Psoas muscle (tissue), 8 donors: ENCODE measurements around the gene CKAP2L. TPM values are rescaled to one million over a fixed set of nuclear protein-coding genes. Genes with fewer than 3 reads are reported as not detected.
"Not testable (repeated sequence)": the region's sequence is repeated elsewhere in the genome, so short reads cannot be mapped to it uniquely, and the experiment has no call there.

Experiments used
- ATAC-seq, 4 donors: fragments of 200-7000 bp; cut with Tn5 transposase; one replicate each; pipeline ENCODE4 v1.9.1; 2020; ENCODE audit warnings: moderate library complexity in 3 of 4, mild to moderate bottlenecking in 2 of 4
- DNase-seq, 2 donors: peaks; one replicate each; pipeline ENCODE4 v3.0.0-alpha.2; 2020
- H3K27ac ChIP-seq: fragments of 200-600 bp; one replicate; pipeline ENCODE4 v1.8.0; 2022
- H3K27me3 ChIP-seq, 3 donors: fragments of 200-600 bp in 1 of 3; one replicate each; pipeline versions ENCODE4 v1.6.1 to v1.8.0; 2013 to 2022; ENCODE audit warnings: low read length in 2 of 3, mild to moderate bottlenecking in 2 of 3, moderate library complexity in 1 of 3; ENCODE audit not compliant: insufficient read depth in 3 of 3
- H3K36me3 ChIP-seq, 2 donors: fragments of 200-600 bp in 1 of 2; one replicate each; pipeline versions ENCODE4 v1.6.1 to v1.8.0; 2013 to 2022; ENCODE audit warnings: low read depth in 1 of 2, mild to moderate bottlenecking in 1 of 2, moderate library complexity in 1 of 2; ENCODE audit not compliant: insufficient read depth in 1 of 2
- H3K4me1 ChIP-seq: fragments of 200-600 bp; one replicate; pipeline ENCODE4 v1.8.0; 2022
- H3K4me3 ChIP-seq: fragments of 200-600 bp; one replicate; pipeline ENCODE4 v1.8.0; 2022; ENCODE audit warnings: mild to moderate bottlenecking
- H3K9me3 ChIP-seq: fragments of 200-600 bp; one replicate; pipeline ENCODE4 v1.8.0; 2022
- CTCF ChIP-seq: fragments of 200-600 bp; IDR thresholded peaks from one replicate; pipeline ENCODE4 v1.8.0; 2022; ENCODE audit warnings: antibody characterized with exemption
- WGBS, 3 donors: extraction: QIAGEN DNeasy Blood & Tissue Kit; methylation state at CpG; one replicate each; pipeline versions ENCODE4 v1.1.6 to v1.1.7; 2013; 5-methylcytosine and 5-hydroxymethylcytosine counted together
- intact Hi-C, 2 donors: fragments of 100-400 bp; cut with DNase I; formaldehyde crosslinking; loops; one replicate each; pipeline versions ENCODE4 v1.11.0 to v1.14.2; 2022
- polyA plus RNA-seq, 3 donors: library from polyadenylated mRNA; stranded (reverse); fragments of 200-250 nt; gene quantifications; one replicate each; pipeline ENCODE4 v1.2.3, GENCODE V29; 2013
- total RNA-seq, 4 donors: library from RNA; stranded (reverse); fragmentation: NEBNext Ultra II Directional in 2 of 4; extraction: Animal tissue kit (Norgen Biotek cat#: 25700) in 2 of 4; gene quantifications; one replicate each; pipeline versions ENCODE4 v1.2.1 to v1.2.4, GENCODE V29; 2021 to 2023
- donor health status: healthy with polysubstance abuse.
- donor health status: DM: no; HTN: no; CAD: no; lungs with moderate emphysema.
- donor health status: Bipolar disorder and iron deficiency.
- donor health status: healthy.
- donor health status: DM: yes; HTN: yes; CAD: no.
- donor health status: DM: no; HTN: no; CAD: no.
- donor health status: DM: no; HTN: no; CAD: no.
- donor health status: DM: yes; HTN: yes; CAD: no.

The CKAP2L gene
- total and polyA plus RNA-seq, 7 donors: 0.05 to 0.19 (median 0.09) TPM; not detected in 3

GRCh38 chr2:112722816-112723546 lies 41.4 kb downstream of the CKAP2L start:
- no peaks in the 10 kb centered on the region for H3K9me3 ChIP-seq
- no peaks in the 10 kb centered on the region for H3K4me1 ChIP-seq
- no peak overlapping the region for H3K4me3 ChIP-seq
- ATAC-seq (no peak), DNase-seq (no peak)
- WGBS, 3 donors: 86 to 91% (median 88%) methylated on average over 9 of the region's 9 CpGs
- H3K27me3 ChIP-seq: no peaks in the 10 kb centered on the region
- H3K36me3 ChIP-seq: no peaks in the 10 kb centered on the region
- TF ChIP-seq CTCF: no peak
- intact Hi-C loops: no loop called here
- no peak overlapping the region for H3K27ac ChIP-seq

GRCh38 chr2:112721819-112722522 lies 42.4 kb downstream of the CKAP2L start:
- WGBS, 3 donors: 84 to 89% (median 85%) methylated on average over 21 to 23 of the region's 23 CpGs
- no peak for TF ChIP-seq CTCF
- intact Hi-C loops: no loop called here

GRCh38 chr2:112720785-112721184 lies 43.6 kb downstream of the CKAP2L start, which contains the start of gene NT5DC4:
NT5DC4 (plus strand) TSS chr2:112721020; CDS start chr2:112721080, 60 bp downstream.
- Histone ChIP-seq H3K4me3 (no peak within 1 kb of the TSS), H3K36me3 (no peaks in the 10 kb centered on the region), H3K4me1 (no peaks in the 10 kb centered on the region), H3K27me3 (no peaks in the 10 kb centered on the region), H3K27ac (no peak within 1 kb of the TSS), H3K9me3 (no peaks in the 10 kb centered on the region)
- DNase-seq (no peak), ATAC-seq (no peak)
- intact Hi-C loops: no loop called here
- no peak for TF ChIP-seq CTCF
- WGBS, 3 donors: 74 to 88% (median 80%) methylated on average over 6 of the region's 6 CpGs

More at GRCh38 chr2:112721819-112722522, 42.4 kb downstream of the CKAP2L start:
- Histone ChIP-seq H3K27ac (no peak overlapping the region), H3K36me3 (no peaks in the 10 kb centered on the region), H3K27me3 (no peaks in the 10 kb centered on the region), H3K4me1 (no peaks in the 10 kb centered on the region), H3K4me3 (no peak overlapping the region), H3K9me3 (no peaks in the 10 kb centered on the region)
- DNase-seq: no peak
- no peak for ATAC-seq

- Histone ChIP-seq H3K27ac (no peak overlapping the region), H3K9me3 (no peaks in the 10 kb centered on the region), H3K36me3 (no peaks in the 10 kb centered on the region), H3K4me1 (no peaks in the 10 kb centered on the region), H3K4me3 (no peak overlapping the region), H3K27me3 (no peaks in the 10 kb centered on the region)
- 70 to 87% (median 72%) methylated on average over 12 of the region's 12 CpGs for WGBS, 3 donors
- intact Hi-C loops: no loop called here
- TF ChIP-seq CTCF: no peak
- DNase-seq: no peak
- no peak for ATAC-seq
Measured at GRCh38 chr2:112718863-112719370, 45.5 kb downstream of the CKAP2L start.

- H3K4me3 ChIP-seq, intact Hi-C loops, H3K36me3 ChIP-seq, H3K4me1 ChIP-seq, H3K27me3 ChIP-seq, ATAC-seq, H3K9me3 ChIP-seq, H3K27ac ChIP-seq, DNase-seq: not testable (repeated sequence)
- 88 to 94% (median 93%) methylated on average over 2 of the region's 5 CpGs for WGBS, 3 donors
Measured at GRCh38 chr2:112716826-112717352, 47.5 kb downstream of the CKAP2L start.

- WGBS, 3 donors: 86 to 92% (median 91%) methylated on average over 1 of the region's 1 CpG
- H3K27me3 ChIP-seq, H3K36me3 ChIP-seq, DNase-seq, H3K9me3 ChIP-seq, H3K4me3 ChIP-seq, H3K27ac ChIP-seq, ATAC-seq, H3K4me1 ChIP-seq, intact Hi-C loops: not testable (repeated sequence)
Measured at GRCh38 chr2:112716094-112716493, 48.3 kb downstream of the CKAP2L start.
